K562 (cell line): ENCODE data around the gene CD1E. TPM values are rescaled to one million over a fixed set of nuclear protein-coding genes. Genes with fewer than 3 reads are reported as not detected.

ENCODE experiments used
- ATAC-seq: fragments of 200-7000 bp; cut with Tn5 transposase; 3 replicates; pipeline ENCODE4 v1.9.1; 2020; ENCODE audit warnings: moderate library complexity
- BruUV-seq: library from RNA; stranded (reverse); fragments of 400-500 nt; replicated peaks from 2 replicates; lab custom pipeline; 2021; lab: Mats Ljungman, UMichigan
- CTCF ChIA-PET: fragments of 300-600 bp; formaldehyde crosslinking; extraction: SDS; loops from one replicate; lab custom pipeline; 2021; ENCODE audit warnings: low intra/inter-chr PET ratio; lab: Yijun Ruan, JAX
- POLR2A ChIA-PET: fragments of 300-600, 350-650 bp; sonication (Branson Sonifier 250); formaldehyde crosslinking; extraction: SDS; loops from one replicate; lab custom pipeline; 2021; ENCODE audit warnings: antibody characterized with exemption, inconsistent platforms; lab: Yijun Ruan, JAX
- DNase-seq, 4 experiments: peaks; one replicate each; pipeline versions ENCODE4 v3.0.0 to v3.0.0-alpha.2; 2011 to 2018; ENCODE audit warnings: low spot score in 3 of 4, mixed read lengths in 3 of 4; ENCODE audit errors: extremely low read depth in 1 of 4
- FAIRE-seq: peaks from 2 replicates; lab custom pipeline; 2011; peaks lifted over from hg19 to GRCh38; lab: Jason Lieb, UNC
- H2AFZ ChIP-seq: 2 replicates; pipeline ENCODE4 v1.6.0; 2011; ENCODE audit warnings: low read depth, low read length, control low read depth, inconsistent platforms
- H3K27ac ChIP-seq: fragments of 200-600 bp; 3 replicates; pipeline ENCODE4 v1.8.0; 2011; ENCODE audit warnings: low read depth, mild to moderate bottlenecking, control low read depth, inconsistent platforms, low read length, moderate library complexity, mixed read lengths; ENCODE audit errors: extremely low read depth
- H3K27me3 ChIP-seq, 2 experiments: fragments of 300-600 bp in 1 of 2; 2 replicates in 1 of 2; 3 replicates in 1 of 2; pipeline versions ENCODE4 v1.6.0 to v1.8.0; 2011; ENCODE audit warnings: inconsistent platforms in 2 of 2, low read length in 2 of 2, mild to moderate bottlenecking in 1 of 2, mixed read lengths in 1 of 2, moderate library complexity in 1 of 2; ENCODE audit not compliant: control insufficient read depth in 2 of 2, insufficient read depth in 2 of 2
- H3K36me3 ChIP-seq: fragments of 300-600 bp; 3 replicates; pipeline ENCODE4 v1.8.0; 2011; ENCODE audit warnings: mild to moderate bottlenecking, low read length, inconsistent platforms; ENCODE audit not compliant: control insufficient read depth, insufficient read depth
- H3K4me1 ChIP-seq, 2 experiments: fragments of 200-600 bp in 1 of 2; replicated peaks in 1 of 2; 2 replicates in 1 of 2; 3 replicates in 1 of 2; pipeline versions ENCODE4 v1.5.1 to v1.8.0; 2011; ENCODE audit warnings: inconsistent platforms in 2 of 2, low read length in 2 of 2, mild to moderate bottlenecking in 1 of 2, mixed read lengths in 1 of 2, moderate library complexity in 1 of 2; ENCODE audit not compliant: control insufficient read depth in 2 of 2, insufficient read depth in 2 of 2
- H3K4me2 ChIP-seq: 2 replicates; pipeline ENCODE4 v1.6.1; 2011; ENCODE audit warnings: low read length, control low read depth, inconsistent platforms, mixed read lengths; ENCODE audit not compliant: insufficient read depth
- H3K4me3 ChIP-seq: fragments of 200-600 bp; sonication (generic), shearing (Covaris generic); 2 replicates; pipeline ENCODE4 v1.5.1; 2016; ENCODE audit warnings: control low read depth, inconsistent platforms
- H3K79me2 ChIP-seq: fragments of 200-600 bp; 3 replicates; pipeline ENCODE4 v1.8.0; 2011; ENCODE audit warnings: low read length, inconsistent platforms; ENCODE audit not compliant: control insufficient read depth, insufficient read depth
- H3K9ac ChIP-seq, 2 experiments: 2 replicates each; pipeline versions ENCODE4 v1.6.0 to v1.6.1; 2011; ENCODE audit warnings: low read depth in 2 of 2, low read length in 2 of 2, control low read depth in 1 of 2, inconsistent platforms in 1 of 2, mild to moderate bottlenecking in 1 of 2, mixed read lengths in 1 of 2; ENCODE audit not compliant: insufficient read depth in 1 of 2
- H3K9me1 ChIP-seq: one replicate; pipeline ENCODE4 v1.6.0; 2011; ENCODE audit warnings: inconsistent platforms, mild to moderate bottlenecking, low read length, moderate library complexity; ENCODE audit not compliant: control insufficient read depth, insufficient read depth
- H3K9me3 ChIP-seq: replicated peaks from 2 replicates; pipeline ENCODE4 v1.5.1; 2011; ENCODE audit warnings: low read depth, low read length, inconsistent platforms; ENCODE audit not compliant: control insufficient read depth, insufficient read depth
- H4K20me1 ChIP-seq: replicated peaks from 2 replicates; pipeline ENCODE4 v1.6.1; 2011; ENCODE audit warnings: low read length, inconsistent platforms, mixed read lengths; ENCODE audit not compliant: control insufficient read depth, insufficient read depth
- CREB5 ChIP-seq: fragments of 250-450 bp; sonication (Bioruptor Pico); IDR thresholded peaks from 2 replicates; pipeline ENCODE4 v1.5.0; 2020; ENCODE audit warnings: mild to moderate bottlenecking
- HDAC8 ChIP-seq: fragments of 450-650 bp; IDR thresholded peaks from 2 replicates; pipeline ENCODE4 v1.6.1; 2016; ENCODE audit warnings: mild to moderate bottlenecking, missing genetic modification characterization, moderate library complexity, missing compliant biosample characterization
- HEY1 ChIP-seq: fragments of 250-450 bp; sonication (Bioruptor Pico); IDR thresholded peaks from 2 replicates; pipeline ENCODE4 v1.5.0; 2020; ENCODE audit warnings: mild to moderate bottlenecking, moderate library complexity, borderline replicate concordance
- KDM2B ChIP-seq: fragments of 250-450 bp; sonication (Bioruptor Pico); IDR thresholded peaks from 2 replicates; pipeline ENCODE4 v1.8.0; 2021; ENCODE audit warnings: mild to moderate bottlenecking, moderate library complexity
- MGA ChIP-seq: fragments of 450-650 bp; IDR thresholded peaks from 2 replicates; pipeline ENCODE4 v1.6.1; 2016; ENCODE audit warnings: mild to moderate bottlenecking, moderate library complexity
- RBM15 ChIP-seq: fragments of 200-400 bp; formaldehyde crosslinking; IDR thresholded peaks from 2 replicates; pipeline ENCODE4 v1.6.1; 2018; ENCODE audit warnings: mild to moderate bottlenecking, low read length, moderate library complexity; ENCODE audit not compliant: insufficient read depth
- STAG1 ChIP-seq: sonication (generic); formaldehyde crosslinking; IDR thresholded peaks from 2 replicates; pipeline ENCODE4 v1.5.0; 2020; ENCODE audit warnings: missing genetic modification reagents, borderline replicate concordance
- ZKSCAN3 ChIP-seq: fragments of 250-450 bp; sonication (Bioruptor Pico); IDR thresholded peaks from 2 replicates; pipeline ENCODE4 v1.4.0; 2020
- ZNF140 ChIP-seq: fragments of 250-450 bp; sonication (Bioruptor Pico); IDR thresholded peaks from 2 replicates; pipeline ENCODE4 v1.8.0; 2021; ENCODE audit warnings: moderate library complexity, mild to moderate bottlenecking, inconsistent platforms
- ZNF274 ChIP-seq: IDR thresholded peaks from 2 replicates; pipeline ENCODE4 v1.6.1; 2011; ENCODE audit warnings: low read depth, mild to moderate bottlenecking, low read length, moderate library complexity, borderline replicate concordance
- ZNF311 ChIP-seq: fragments of 250-450 bp; sonication (Bioruptor Pico); IDR thresholded peaks from 2 replicates; pipeline ENCODE4 v1.4.0; 2020; ENCODE audit warnings: mild to moderate bottlenecking, moderate library complexity
- WGBS: fragments of 100-300 bp; shearing (Covaris generic); methylation state at CpG from one replicate; pipeline ENCODE4 v1.1.6; 2016; ENCODE audit warnings: low coverage, mixed read lengths; ENCODE audit not compliant: insufficient coverage; ENCODE audit errors: missing lambda C conversion rate; 5-methylcytosine and 5-hydroxymethylcytosine counted together
- in situ Hi-C: fragments of 300-500 bp; cut with MboI; formaldehyde crosslinking; loops from 4 replicates; pipeline ENCODE4 v1.15.0; 2018; ENCODE audit warnings: inconsistent platforms, mixed read lengths
- intact Hi-C: fragments of 100-400 bp; cut with micrococcal nuclease; formaldehyde crosslinking; loops from 2 replicates; pipeline ENCODE4 v1.14.2; 2022
- polyA plus RNA-seq, 8 experiments: library from polyadenylated mRNA; depleted of rRNA in 4 of 8; stranded (reverse) in 5 of 8; unstranded in 3 of 8; fragments of >200 nt; fragmentation: Nextera tagmentation in 2 of 8; fragmentation: Illumina TruSeq in 1 of 8; extraction: Ambion mirVana in 2 of 8; extraction: Trizol in 1 of 8; gene quantifications; 2 replicates each; pipeline versions ENCODE4 v1.2.1 to v1.2.3, GENCODE V29; 2011 to 2014; ENCODE audit warnings: inconsistent platforms in 1 of 8, missing spikeins in 1 of 8
- total RNA-seq, 7 experiments: library from RNA; depleted of rRNA in 6 of 7; stranded (reverse); fragments of >200 nt in 6 of 7; fragmentation: Illumina TruSeq in 2 of 7; extraction: Trizol in 2 of 7; gene quantifications; 2 replicates each; pipeline versions ENCODE4 v1.2.1 to v1.2.3, GENCODE V29; 2011 to 2021; ENCODE audit warnings: low replicate concordance in 1 of 7

The CD1E gene
- total and polyA plus RNA-seq, 9 of the 15 experiments (the other 6 are each of a cell fraction or from before 2014, with no cell fraction given), result not detected

GRCh38 chr1:158396646-158397045 lies 43.0 kb downstream of the CD1E start:
- Histone ChIP-seq H4K20me1 (no peaks in the 10 kb centered on the region), H3K4me1 (no peaks in the 10 kb centered on the region), H3K9me1 (no peaks in the 10 kb centered on the region), H3K9ac (no peak overlapping the region), H3K27me3 (no peaks in the 10 kb centered on the region), H2AFZ (no peak overlapping the region), H3K79me2 (no peaks in the 10 kb centered on the region), H3K36me3 (no peaks in the 10 kb centered on the region), H3K9me3 (no peaks in the 10 kb centered on the region), H3K27ac (no peak overlapping the region), H3K4me2 (no peak overlapping the region), H3K4me3 (no peak overlapping the region)
- ATAC-seq (no peak), FAIRE-seq (no peak), DNase-seq (no peak)
- ChIA-PET CTCF (no interaction called here), POLR2A (no interaction called here)
- no TSS peak for BruUV-seq
- intact Hi-C loops (no loop called here), in situ Hi-C loops (no loop called here)
- WGBS, result 2% methylated on average over 3 of the region's 3 CpGs
- TF ChIP-seq RBM15, result no peak
- TF ChIP-seq KDM2B, result no peak
- no peak for TF ChIP-seq ZNF140 (CRISPR knock-in tag)
- TF ChIP-seq ZNF274, result no peak
- no peak for TF ChIP-seq ZNF311 (CRISPR knock-in tag)
- TF ChIP-seq HEY1 (CRISPR knock-in tag), result no peak
- no peak for TF ChIP-seq STAG1 (CRISPR knock-in tag)
- TF ChIP-seq ZKSCAN3, result no peak
- TF ChIP-seq MGA, result no peak
- no peak for TF ChIP-seq CREB5 (CRISPR knock-in tag)
- TF ChIP-seq HDAC8 (tag), result no peak
